BLaER1 (cell line): ENCODE data around the gene SKAP1.

ENCODE experiments used
- H3K27ac ChIP-seq: shearing (Covaris generic); formaldehyde crosslinking; 2 replicates; pipeline ENCODE4 v1.8.1; 2022
- H3K27me3 ChIP-seq: shearing (Covaris generic); formaldehyde crosslinking; 2 replicates; pipeline ENCODE4 v1.8.1; 2022
- H3K36me3 ChIP-seq: shearing (Covaris generic); formaldehyde crosslinking; 2 replicates; pipeline ENCODE4 v1.8.1; 2022
- H3K4me1 ChIP-seq: shearing (Covaris generic); formaldehyde crosslinking; 2 replicates; pipeline ENCODE4 v1.8.1; 2022
- H3K4me2 ChIP-seq: shearing (Covaris generic); formaldehyde crosslinking; 2 replicates; pipeline ENCODE4 v1.8.1; 2022
- H3K4me3 ChIP-seq: shearing (Covaris generic); formaldehyde crosslinking; 2 replicates; pipeline ENCODE4 v1.8.1; 2022
- H3K9ac ChIP-seq: shearing (Covaris generic); formaldehyde crosslinking; 2 replicates; pipeline ENCODE4 v1.8.1; 2022
- H3K9me3 ChIP-seq: shearing (Covaris generic); formaldehyde crosslinking; 2 replicates; pipeline ENCODE4 v1.8.1; 2022
- H4K20me1 ChIP-seq: shearing (Covaris generic); formaldehyde crosslinking; 2 replicates; pipeline ENCODE4 v1.8.1; 2022
- Cebpa-rat ChIP-seq: shearing (Covaris generic); IDR thresholded peaks from 2 replicates; pipeline ENCODE4 v1.8.1; 2022

SKAP1 gene

DNA sequence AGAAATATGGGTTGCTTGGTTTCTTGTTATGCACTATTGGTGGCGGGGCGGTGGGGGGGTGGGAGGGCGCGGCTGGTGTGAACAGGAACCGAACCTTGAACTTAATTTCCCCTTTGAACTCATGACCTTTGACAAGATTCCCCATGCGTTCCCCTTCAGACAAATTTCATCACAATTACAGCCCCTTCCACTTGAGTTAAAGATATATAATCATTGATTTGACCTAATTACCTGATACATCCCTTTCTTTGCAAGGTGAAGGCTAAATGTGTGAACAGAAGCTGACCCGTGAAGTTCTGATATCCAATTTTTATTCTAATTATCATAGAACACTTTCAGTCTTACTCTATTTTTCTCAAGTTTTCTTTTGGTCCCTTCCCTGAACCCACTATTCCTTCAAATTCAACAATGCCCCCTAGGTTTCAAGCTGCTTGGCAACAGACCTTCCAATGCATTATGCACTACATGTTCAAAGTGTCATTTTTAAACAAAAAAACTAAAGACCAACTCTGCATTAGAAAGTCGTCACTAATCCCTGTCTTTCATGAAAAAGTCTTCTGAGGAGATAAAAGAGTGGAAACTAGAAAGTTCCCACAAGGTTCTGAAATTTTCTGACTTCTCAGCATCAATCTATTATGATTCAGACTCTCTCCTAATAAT, 116.8 kb downstream of the SKAP1 start:
- H3K9ac ChIP-seq: no peak overlapping the region
- H3K36me3 ChIP-seq: no peaks in the 10 kb centered on the region
- H3K27ac ChIP-seq: no peak overlapping the region
- no peaks in the 10 kb centered on the region for H4K20me1 ChIP-seq
- H3K4me2 ChIP-seq: no peak overlapping the region
- no peaks in the 10 kb centered on the region for H3K9me3 ChIP-seq
- no peak for TF ChIP-seq Cebpa-rat
- peaks cover 30% of the 10 kb centered on the region for H3K27me3 ChIP-seq
- H3K4me3 ChIP-seq: no peak overlapping the region
- 0 out of 2 replicates have a peak, but pooled peaks cover 3% of the 10 kb centered on the region for H3K4me1 ChIP-seq

DNA sequence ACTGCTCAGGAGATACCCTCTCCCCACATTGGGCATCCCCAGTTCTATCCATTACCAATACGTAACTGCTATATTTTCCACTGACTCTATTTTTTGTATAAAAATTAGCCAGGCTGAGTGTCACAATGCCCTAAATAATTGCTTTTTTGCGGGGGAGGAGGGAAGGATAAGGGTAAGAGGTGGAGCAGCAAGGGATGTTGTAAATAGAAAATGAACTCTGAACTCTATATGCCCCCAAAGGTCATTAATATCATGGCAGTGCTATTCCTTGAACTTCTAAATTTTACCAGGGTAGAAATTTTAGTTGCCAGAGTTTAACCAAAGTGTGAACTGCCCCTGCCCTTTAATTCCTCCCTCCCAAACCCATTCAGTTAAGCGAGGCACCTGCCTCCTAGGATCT, 118.7 kb downstream of the SKAP1 start:
- no peaks in the 10 kb centered on the region for H3K36me3 ChIP-seq
- no peak overlapping the region for H3K9ac ChIP-seq
- no peaks in the 10 kb centered on the region for H4K20me1 ChIP-seq
- H3K4me1 ChIP-seq: 0 out of 2 replicates have a peak, but pooled peaks cover 3% of the 10 kb centered on the region
- no peaks in the 10 kb centered on the region for H3K9me3 ChIP-seq
- TF ChIP-seq Cebpa-rat: no peak
- no peak overlapping the region for H3K4me2 ChIP-seq
- H3K27ac ChIP-seq: no peak overlapping the region
- H3K4me3 ChIP-seq: no peak overlapping the region
- H3K27me3 ChIP-seq: peaks cover 30% of the 10 kb centered on the region

DNA sequence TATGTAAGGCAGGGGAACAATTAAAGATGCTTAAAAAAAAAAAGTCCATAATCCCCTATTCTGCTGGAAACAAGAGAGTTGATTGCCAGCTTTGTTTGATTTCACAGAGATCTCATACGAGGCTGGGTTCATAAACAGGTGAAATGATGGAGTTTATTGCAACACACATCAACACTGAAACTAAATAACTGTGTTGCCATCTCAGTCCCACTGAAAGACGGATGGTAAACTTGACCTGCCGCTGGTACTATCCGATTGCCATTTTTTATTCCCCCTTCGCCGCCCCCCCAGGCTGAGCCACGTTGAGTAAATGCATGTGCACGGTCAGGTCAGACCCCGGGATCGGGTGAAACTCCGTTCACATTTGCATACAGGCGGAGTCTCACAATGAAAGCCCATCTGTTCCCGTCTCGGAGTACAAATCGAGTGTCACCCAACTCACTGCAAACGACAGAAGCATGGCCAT, 119.2 kb downstream of the SKAP1 start:
- no peak overlapping the region for H3K4me2 ChIP-seq
- H3K9ac ChIP-seq: no peak overlapping the region
- H4K20me1 ChIP-seq: no peaks in the 10 kb centered on the region
- TF ChIP-seq Cebpa-rat: no peak
- H3K4me1 ChIP-seq: 0 out of 2 replicates have a peak, but pooled peaks cover 3% of the 10 kb centered on the region
- no peaks in the 10 kb centered on the region for H3K36me3 ChIP-seq
- H3K27me3 ChIP-seq: peaks cover 30% of the 10 kb centered on the region
- H3K9me3 ChIP-seq: no peaks in the 10 kb centered on the region
- no peak overlapping the region for H3K4me3 ChIP-seq
- H3K27ac ChIP-seq: no peak overlapping the region

DNA sequence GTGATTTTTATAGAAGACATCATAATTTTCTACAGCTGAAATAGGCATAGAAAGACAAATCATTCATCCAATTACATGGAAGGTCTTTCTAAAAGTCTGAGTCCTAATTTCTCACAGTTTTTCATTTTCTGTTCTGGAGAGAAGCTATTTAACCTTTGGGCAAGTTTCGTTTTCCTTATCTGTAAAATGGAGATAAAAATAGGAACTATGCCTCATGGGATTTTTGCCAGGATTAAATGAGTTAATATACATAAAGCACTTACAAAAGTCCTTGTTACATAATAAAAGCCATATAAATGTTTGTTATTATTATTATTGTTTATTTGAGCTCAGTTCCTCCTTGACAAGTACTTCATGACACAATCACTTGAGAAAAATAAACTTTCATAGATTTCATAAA, 121.4 kb downstream of the SKAP1 start:
- H3K36me3 ChIP-seq: no peaks in the 10 kb centered on the region
- no peak overlapping the region for H3K4me2 ChIP-seq

DNA sequence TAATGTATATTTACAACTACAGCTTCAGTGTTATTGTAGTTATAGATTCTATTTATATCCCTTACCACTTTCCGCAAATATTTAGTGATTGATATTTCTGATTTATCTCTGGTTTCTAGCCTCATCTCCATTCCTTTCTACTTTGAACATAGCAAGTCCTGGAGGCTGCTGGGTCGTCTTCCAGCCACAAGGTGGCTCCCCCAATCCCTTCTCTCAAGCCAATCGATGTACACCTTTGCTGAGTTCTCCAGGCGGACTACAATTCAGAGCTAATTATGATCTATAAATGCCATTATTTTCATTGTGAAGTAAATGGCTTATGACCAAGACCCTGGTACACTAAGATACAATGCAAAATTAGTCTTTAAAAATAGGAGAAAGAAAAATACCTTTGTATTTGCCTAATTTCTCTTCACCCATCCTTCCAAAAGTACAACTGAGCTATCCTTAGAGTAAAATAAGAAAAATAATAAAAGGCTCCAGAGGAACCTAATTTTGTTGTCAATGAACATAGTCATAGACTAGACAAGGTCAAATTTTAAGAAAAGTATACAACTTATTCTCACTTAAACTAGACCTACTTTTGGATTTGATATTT, 122.1 kb downstream of the SKAP1 start:
- Histone ChIP-seq H3K27me3 (peaks cover 35% of the 10 kb centered on the region), H3K27ac (no peak overlapping the region), H3K9me3 (no peaks in the 10 kb centered on the region), H3K4me3 (no peak overlapping the region), H4K20me1 (no peaks in the 10 kb centered on the region), H3K4me2 (no peak overlapping the region), H3K4me1 (0 out of 2 replicates have a peak, but pooled peaks cover 3% of the 10 kb centered on the region), H3K36me3 (no peaks in the 10 kb centered on the region), H3K9ac (no peak overlapping the region)
- no peak for TF ChIP-seq Cebpa-rat

More for the DNA sequence above, 121.4 kb downstream of the SKAP1 start:
- 0 out of 2 replicates have a peak, but pooled peaks cover 3% of the 10 kb centered on the region for H3K4me1 ChIP-seq
- H3K27ac ChIP-seq: no peak overlapping the region
- no peaks in the 10 kb centered on the region for H4K20me1 ChIP-seq
- H3K9ac ChIP-seq: no peak overlapping the region
- no peaks in the 10 kb centered on the region for H3K9me3 ChIP-seq
- no peak for TF ChIP-seq Cebpa-rat
- peaks cover 35% of the 10 kb centered on the region for H3K27me3 ChIP-seq
- no peak overlapping the region for H3K4me3 ChIP-seq

DNA sequence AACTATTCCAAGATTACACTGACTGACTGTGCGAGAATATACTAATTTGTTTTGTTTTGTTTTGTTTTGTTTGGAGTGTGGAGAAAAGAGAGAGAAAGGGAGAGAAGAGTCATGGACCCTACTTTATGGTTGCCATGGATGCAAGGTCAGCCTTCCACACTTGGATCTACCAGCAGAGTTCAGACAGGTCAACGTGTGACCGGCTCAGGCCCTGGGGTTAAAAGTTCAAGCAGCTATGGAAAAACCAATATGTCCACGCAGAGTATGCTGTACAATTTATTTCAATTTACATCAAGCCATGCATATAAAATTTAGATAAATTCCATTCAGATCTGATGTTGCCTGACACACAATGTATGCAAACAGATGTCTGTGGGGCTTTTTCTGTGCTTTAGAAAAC, 122.8 kb downstream of the SKAP1 start:
- Histone ChIP-seq H4K20me1 (no peaks in the 10 kb centered on the region), H3K27me3 (peaks cover 30% of the 10 kb centered on the region), H3K9me3 (no peaks in the 10 kb centered on the region), H3K36me3 (no peaks in the 10 kb centered on the region), H3K4me1 (0 out of 2 replicates have a peak, but pooled peaks cover 3% of the 10 kb centered on the region), H3K4me2 (no peak overlapping the region), H3K4me3 (no peak overlapping the region), H3K27ac (no peak overlapping the region), H3K9ac (no peak overlapping the region)
- no peak for TF ChIP-seq Cebpa-rat

DNA sequence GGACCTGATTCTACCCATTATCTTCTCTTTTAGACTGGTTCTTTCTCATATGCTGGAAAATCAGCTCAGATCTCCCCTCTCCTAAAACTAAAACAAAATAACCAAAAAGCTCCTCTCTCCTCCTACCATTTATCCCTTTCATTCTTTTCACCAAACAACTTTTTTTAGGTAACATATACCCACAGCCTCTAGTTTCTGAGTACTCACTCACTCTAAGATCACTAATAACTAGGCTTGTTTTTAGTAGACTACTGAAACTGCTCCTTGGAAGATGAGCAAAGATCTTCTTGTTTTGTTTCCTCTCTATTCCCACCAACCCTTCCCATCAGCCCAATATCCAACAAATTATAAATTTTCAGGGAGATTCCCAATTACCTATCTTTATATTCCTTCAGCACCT, 129.0 kb downstream of the SKAP1 start:
- peaks cover 2% of the 10 kb centered on the region for H3K4me1 ChIP-seq
- H4K20me1 ChIP-seq: no peaks in the 10 kb centered on the region
- H3K4me3 ChIP-seq: no peak overlapping the region
- no peak overlapping the region for H3K9ac ChIP-seq
- H3K27ac ChIP-seq: no peak overlapping the region
- no peak for TF ChIP-seq Cebpa-rat
- H3K27me3 ChIP-seq: peaks cover 9% of the 10 kb centered on the region; the same call in 1 of the 2 replicates
- no peaks in the 10 kb centered on the region for H3K9me3 ChIP-seq
- H3K4me2 ChIP-seq: no peak overlapping the region
- H3K36me3 ChIP-seq: no peaks in the 10 kb centered on the region

DNA sequence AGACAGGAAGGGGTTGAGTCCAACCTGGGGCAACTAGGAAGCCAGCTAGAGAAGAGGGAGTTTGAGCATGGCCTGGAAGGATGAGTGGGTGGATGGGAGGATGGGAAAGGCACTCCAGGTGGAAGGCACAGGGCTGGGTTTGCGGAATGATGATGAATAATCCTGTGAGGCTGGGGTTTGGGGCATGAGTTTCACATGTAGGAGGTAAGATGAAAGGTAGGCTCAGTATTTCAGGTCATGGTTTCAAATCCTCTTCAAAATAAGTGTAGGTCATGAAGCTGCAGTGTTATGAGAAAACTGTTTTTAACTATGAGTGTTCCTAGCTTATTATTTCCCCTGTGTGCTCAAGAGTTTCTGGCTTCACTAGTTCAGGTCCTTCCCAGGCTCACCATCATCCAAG, 130.3 kb downstream of the SKAP1 start:
- H3K4me2 ChIP-seq: no peak overlapping the region
- H3K27ac ChIP-seq: no peak overlapping the region
- peaks cover 15% of the 10 kb centered on the region for H3K4me1 ChIP-seq
- H3K9me3 ChIP-seq: no peaks in the 10 kb centered on the region
- H4K20me1 ChIP-seq: no peaks in the 10 kb centered on the region
- no peak for TF ChIP-seq Cebpa-rat
- no peaks in the 10 kb centered on the region for H3K36me3 ChIP-seq
- no peak overlapping the region for H3K9ac ChIP-seq
- peaks cover 4% of the 10 kb centered on the region; the same call in 1 of the 2 replicates for H3K27me3 ChIP-seq
- no peak overlapping the region for H3K4me3 ChIP-seq

DNA sequence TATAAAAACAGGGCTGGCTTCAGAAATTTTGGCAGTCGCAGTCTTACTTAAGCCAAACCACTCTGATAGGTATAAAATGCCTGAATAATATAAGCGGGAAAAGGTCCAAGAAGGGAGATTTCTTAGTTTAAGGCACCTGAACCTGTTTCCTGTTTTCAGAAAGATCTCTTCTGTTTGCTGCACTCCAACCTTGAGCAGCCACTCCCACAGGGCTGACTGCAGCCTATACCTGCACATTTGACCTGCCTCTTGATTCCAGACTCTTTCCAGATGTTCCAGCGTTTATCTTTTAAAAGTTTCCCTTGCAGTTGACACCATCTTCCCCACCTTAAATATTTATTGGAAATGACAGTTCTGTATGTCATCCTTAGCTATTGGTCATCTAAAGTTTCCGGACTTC, 132.2 kb downstream of the SKAP1 start:
- H3K27me3 ChIP-seq: peaks cover 9% of the 10 kb centered on the region; the same call in 1 of the 2 replicates
- H3K27ac ChIP-seq: no peak overlapping the region
- TF ChIP-seq Cebpa-rat: no peak
- no peak overlapping the region for H3K4me2 ChIP-seq
- no peaks in the 10 kb centered on the region for H3K36me3 ChIP-seq
- no peaks in the 10 kb centered on the region for H4K20me1 ChIP-seq
- H3K4me1 ChIP-seq: peaks cover 17% of the 10 kb centered on the region
- no peak overlapping the region for H3K4me3 ChIP-seq
- no peak overlapping the region for H3K9ac ChIP-seq
- H3K9me3 ChIP-seq: no peaks in the 10 kb centered on the region

DNA sequence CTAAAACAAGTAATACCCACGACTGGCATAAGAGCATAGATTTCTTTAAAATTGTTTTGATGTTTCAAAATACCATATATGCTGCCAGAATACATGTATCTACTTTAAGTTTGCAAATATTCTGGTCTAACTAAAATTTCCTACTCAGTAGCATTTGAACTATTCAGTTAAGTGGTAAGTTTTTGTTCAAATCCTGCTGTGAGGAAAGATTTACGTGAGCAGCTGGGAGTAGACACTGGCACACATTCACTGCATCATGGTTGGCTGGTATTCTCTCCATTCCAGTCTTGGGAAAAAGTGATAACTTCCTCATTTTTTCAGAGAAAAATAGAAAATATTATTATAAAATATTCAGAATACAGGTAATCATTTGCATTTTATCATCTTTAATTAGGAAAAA, 133.6 kb downstream of the SKAP1 start:
- no peak for TF ChIP-seq Cebpa-rat
- peaks cover 17% of the 10 kb centered on the region for H3K4me1 ChIP-seq
- H3K27ac ChIP-seq: no peak overlapping the region
- no peak overlapping the region for H3K4me3 ChIP-seq
- no peak overlapping the region for H3K9ac ChIP-seq
- no peak overlapping the region for H3K4me2 ChIP-seq
- H4K20me1 ChIP-seq: no peaks in the 10 kb centered on the region
- no peaks in the 10 kb centered on the region for H3K9me3 ChIP-seq
- H3K36me3 ChIP-seq: no peaks in the 10 kb centered on the region
- H3K27me3 ChIP-seq: peaks cover 10% of the 10 kb centered on the region; the same call in 1 of the 2 replicates
